ENCODE results near the gene UBE2E3. TPM values are rescaled to one million over a fixed set of nuclear protein-coding genes. Genes with fewer than 3 reads are reported as not detected.
A peak's percentile ranks its signal among the peaks of the same experiment; 100 is the strongest.
"Not testable (repeated sequence)": the region's sequence is repeated elsewhere in the genome, so short reads cannot be mapped to it uniquely, and the experiment has no call there.

UBE2E3 gene
- total RNA-seq: 33.8 TPM
- long read RNA-seq, transcript UBE2E3-202 (6 exons, 1,570 nt): major isoform, 66 of 74 reads
- long read RNA-seq, partial matches to known transcripts: 4 of 74 reads
- long read RNA-seq, other reads (novel, unspliced or antisense): 4 of 74 reads

DNA sequence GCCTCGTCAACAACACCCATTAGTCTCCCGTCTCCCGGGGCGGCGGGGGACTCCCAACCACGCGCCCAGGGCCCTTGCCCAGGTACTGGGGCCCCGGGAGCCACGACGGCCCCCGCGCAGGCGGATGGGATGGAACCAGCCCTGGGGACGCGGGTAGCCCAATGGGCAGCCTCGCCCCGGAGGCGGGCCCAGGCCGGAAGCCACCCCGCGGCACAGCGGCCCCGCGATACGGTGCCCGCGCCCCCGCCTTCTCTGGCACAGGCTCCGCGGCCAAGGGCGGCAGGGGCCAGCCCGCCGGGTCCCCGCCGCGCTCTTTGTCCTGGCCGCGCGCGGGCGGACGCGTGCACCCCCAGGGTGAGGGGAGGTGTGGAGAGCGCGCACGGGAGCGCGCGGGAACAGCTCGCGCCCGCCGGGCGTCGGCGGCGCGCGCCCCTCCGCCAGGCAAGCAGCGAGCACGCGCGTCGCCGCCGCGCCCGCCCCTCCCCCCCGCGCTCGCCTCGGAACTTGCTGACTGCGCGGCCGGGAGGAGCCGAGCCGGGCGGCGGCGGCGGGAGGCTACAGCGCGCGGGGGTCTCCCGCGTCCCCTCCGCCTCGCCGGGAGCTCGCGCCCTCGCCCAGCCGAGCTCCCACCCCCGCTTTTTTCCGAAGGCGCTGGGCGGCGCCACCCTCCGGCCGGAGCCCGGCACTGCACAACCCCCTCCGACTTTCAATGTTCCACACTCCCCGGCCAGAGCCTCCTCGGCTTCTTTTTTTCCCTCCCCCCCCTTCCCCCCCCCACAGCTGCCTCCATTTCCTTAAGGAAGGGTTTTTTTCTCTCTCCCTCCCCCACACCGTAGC lies at the start of gene UBE2E3:
Gene UBE2E3, plus strand, starts transcription at position 500 of the 837 bp plus-strand sequence. CDS start 1,438 bp downstream, outside the sequence.
- no peaks in the 10 kb centered on the region for H3K36me3 ChIP-seq
- peak within 1 kb of the TSS; percentile 67 for H3K4me3 ChIP-seq
- TF ChIP-seq, protein P1, sequence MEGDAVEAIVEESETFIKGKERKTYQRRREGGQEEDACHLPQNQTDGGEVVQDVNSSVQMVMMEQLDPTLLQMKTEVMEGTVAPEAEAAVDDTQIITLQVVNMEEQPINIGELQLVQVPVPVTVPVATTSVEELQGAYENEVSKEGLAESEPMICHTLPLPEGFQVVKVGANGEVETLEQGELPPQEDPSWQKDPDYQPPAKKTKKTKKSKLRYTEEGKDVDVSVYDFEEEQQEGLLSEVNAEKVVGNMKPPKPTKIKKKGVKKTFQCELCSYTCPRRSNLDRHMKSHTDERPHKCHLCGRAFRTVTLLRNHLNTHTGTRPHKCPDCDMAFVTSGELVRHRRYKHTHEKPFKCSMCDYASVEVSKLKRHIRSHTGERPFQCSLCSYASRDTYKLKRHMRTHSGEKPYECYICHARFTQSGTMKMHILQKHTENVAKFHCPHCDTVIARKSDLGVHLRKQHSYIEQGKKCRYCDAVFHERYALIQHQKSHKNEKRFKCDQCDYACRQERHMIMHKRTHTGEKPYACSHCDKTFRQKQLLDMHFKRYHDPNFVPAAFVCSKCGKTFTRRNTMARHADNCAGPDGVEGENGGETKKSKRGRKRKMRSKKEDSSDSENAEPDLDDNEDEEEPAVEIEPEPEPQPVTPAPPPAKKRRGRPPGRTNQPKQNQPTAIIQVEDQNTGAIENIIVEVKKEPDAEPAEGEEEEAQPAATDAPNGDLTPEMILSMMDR (IDR thresholded peaks at IDR 0.05): peak; percentile 57
- peaks cover 36% of the 10 kb centered on the region for H3K4me1 ChIP-seq
- DNase-seq: peak; percentile 92
- ATAC-seq: peak; percentile 94
- no peaks in the 10 kb centered on the region for H3K27me3 ChIP-seq
- intact Hi-C loops (cut with DNase I): no loop called here
- peak within 1 kb of the TSS; percentile 82 for H3K27ac ChIP-seq
- H3K9me3 ChIP-seq: no peaks in the 10 kb centered on the region

- no peaks in the 10 kb centered on the region for H3K27me3 ChIP-seq
- DNase-seq: no peak
- TF ChIP-seq, protein P1 (IDR thresholded peaks at IDR 0.05): no peak
These were observed 48.6 kb upstream of the UBE2E3 start for GRCh38 chr2:180931841-180932240.

DNA sequence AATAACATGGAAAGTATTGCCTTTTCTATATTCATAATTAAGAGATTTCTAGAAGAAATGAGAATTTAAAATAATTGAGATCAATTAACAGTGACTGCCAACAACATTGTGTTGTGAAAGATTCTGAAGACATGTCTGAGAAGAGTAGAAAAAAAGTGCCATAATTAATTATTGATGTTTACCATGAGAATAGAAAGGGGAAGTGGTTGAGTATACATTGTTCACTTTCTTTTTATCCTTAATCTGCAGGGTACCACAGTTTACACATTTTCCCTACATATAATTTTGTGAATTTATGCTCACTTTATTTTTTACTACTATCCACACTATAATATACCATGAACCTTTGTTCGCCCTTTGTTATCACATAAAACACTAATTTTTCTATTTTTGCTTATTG lies 47.1 kb upstream of the UBE2E3 start:
- no peak overlapping the region for H3K27ac ChIP-seq
- no peak overlapping the region for H3K4me3 ChIP-seq
- no peaks in the 10 kb centered on the region for H3K9me3 ChIP-seq
- TF ChIP-seq, protein P1 (IDR thresholded peaks at IDR 0.05): no peak
- no peaks in the 10 kb centered on the region for H3K36me3 ChIP-seq
- DNase-seq: no peak
- no peaks in the 10 kb centered on the region for H3K27me3 ChIP-seq
- intact Hi-C loops (cut with DNase I): no loop called here
- ATAC-seq: no peak
- no peaks in the 10 kb centered on the region for H3K4me1 ChIP-seq

More at GRCh38 chr2:180931841-180932240, 48.6 kb upstream of the UBE2E3 start:
- H3K4me3 ChIP-seq: no peak overlapping the region
- ATAC-seq: no peak
- H3K36me3 ChIP-seq: no peaks in the 10 kb centered on the region
- no peaks in the 10 kb centered on the region for H3K4me1 ChIP-seq
- H3K9me3 ChIP-seq: no peaks in the 10 kb centered on the region
- intact Hi-C loops (cut with DNase I): no loop called here
- H3K27ac ChIP-seq: no peak overlapping the region

DNA sequence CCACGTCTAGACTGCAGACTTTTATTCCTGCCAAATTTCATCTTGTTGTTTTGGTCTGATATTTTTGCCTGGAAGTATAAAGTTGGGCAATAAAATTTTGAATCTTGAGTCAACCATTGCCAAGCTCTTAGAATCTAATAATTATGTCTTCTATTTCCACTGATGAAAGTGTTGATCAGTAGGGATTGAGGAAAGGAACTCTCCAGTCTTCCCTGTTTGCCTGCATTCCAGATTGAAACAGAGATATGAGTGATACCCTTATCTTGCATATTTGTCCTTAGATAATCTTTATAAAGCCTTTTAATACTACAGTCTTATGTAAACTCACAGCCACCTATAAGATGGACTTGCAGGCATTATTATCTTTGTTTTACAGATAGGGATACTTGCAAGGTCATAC lies 45.5 kb upstream of the UBE2E3 start:
- intact Hi-C loops (cut with DNase I): no loop called here
- TF ChIP-seq, protein P1 (IDR thresholded peaks at IDR 0.05): no peak
- H3K4me1 ChIP-seq: no peaks in the 10 kb centered on the region
- no peaks in the 10 kb centered on the region for H3K27me3 ChIP-seq
- no peaks in the 10 kb centered on the region for H3K36me3 ChIP-seq
- H3K27ac ChIP-seq: no peak overlapping the region
- no peak for ATAC-seq
- no peaks in the 10 kb centered on the region for H3K9me3 ChIP-seq
- no peak overlapping the region for H3K4me3 ChIP-seq
- DNase-seq: no peak

GRCh38 chr2:180937480-180937879 lies 42.9 kb upstream of the UBE2E3 start:
- H3K9me3 ChIP-seq; H3K36me3 ChIP-seq; intact Hi-C loops (cut with DNase I); H3K27ac ChIP-seq; H3K4me3 ChIP-seq; DNase-seq; ATAC-seq; H3K27me3 ChIP-seq; H3K4me1 ChIP-seq: not testable (repeated sequence)

GRCh38 chr2:180938451-180938850 lies 42.0 kb upstream of the UBE2E3 start:
- Histone ChIP-seq H3K4me1 (no peaks in the 10 kb centered on the region), H3K27ac (no peak overlapping the region), H3K36me3 (no peaks in the 10 kb centered on the region), H3K27me3 (no peaks in the 10 kb centered on the region), H3K4me3 (no peak overlapping the region), H3K9me3 (no peaks in the 10 kb centered on the region)
- DNase-seq (no peak), ATAC-seq (peak; percentile 40)
- TF ChIP-seq, protein P1 (IDR thresholded peaks at IDR 0.05): no peak
- intact Hi-C loops (cut with DNase I): no loop called here
